SJSA1 (cell line): ENCODE measurements around the gene UFC1. TPM values are rescaled to one million over a fixed set of nuclear protein-coding genes. Genes with fewer than 3 reads are reported as not detected.

Experiments used
- DNase-seq, 2 experiments: peaks; one replicate each; pipeline ENCODE4 v3.0.0-alpha.2; 2015 to 2020; ENCODE audit warnings: low spot score in 2 of 2, low read depth in 1 of 2
- H3K27ac ChIP-seq: fragments of 250-450 bp; sonication (Bioruptor Pico); 2 replicates; pipeline ENCODE4 v1.5.1; 2020; ENCODE audit warnings: mild to moderate bottlenecking, moderate library complexity
- H3K27me3 ChIP-seq: fragments of 250-450 bp; sonication (Bioruptor Pico); replicated peaks from 2 replicates; pipeline ENCODE4 v1.5.1; 2020; ENCODE audit warnings: mild to moderate bottlenecking, moderate library complexity
- H3K36me3 ChIP-seq: fragments of 250-450 bp; sonication (Bioruptor Pico); 2 replicates; pipeline ENCODE4 v1.5.1; 2020; ENCODE audit warnings: mild to moderate bottlenecking
- H3K4me1 ChIP-seq: fragments of 250-450 bp; sonication (Bioruptor Pico); replicated peaks from 2 replicates; pipeline ENCODE4 v1.6.1; 2021; ENCODE audit warnings: mild to moderate bottlenecking
- H3K4me3 ChIP-seq: fragments of 250-450 bp; sonication (Bioruptor Pico); 2 replicates; pipeline ENCODE4 v1.5.1; 2020; ENCODE audit warnings: mild to moderate bottlenecking
- H3K9me3 ChIP-seq: fragments of 250-450 bp; sonication (Bioruptor Pico); replicated peaks from 2 replicates; pipeline ENCODE4 v1.5.1; 2020; ENCODE audit warnings: mild to moderate bottlenecking
- total RNA-seq: library from RNA; depleted of rRNA; stranded (reverse); fragments of >200 nt; shearing (Covaris generic); gene quantifications from 2 replicates; pipeline ENCODE4 v1.2.3, GENCODE V29; 2014

UFC1 gene
- total RNA-seq, 1 experiment from 2014 or later = 105 TPM

GRCh38 chr1:161158316-161159010 lies 4.7 kb downstream of the UFC1 start:
- H3K27ac ChIP-seq = peak overlapping the region; percentile 70

GRCh38 chr1:161159087-161159912 lies 5.5 kb downstream of the UFC1 start, which contains the start of gene USP21:
Gene USP21 (plus strand): TSS chr1:161159500. CDS start chr1:161160641, 1,141 bp downstream.
- peak within 1 kb of the TSS; percentile 70 for H3K27ac ChIP-seq

More at GRCh38 chr1:161158316-161159010, 4.7 kb downstream of the UFC1 start:
- peaks cover 66% of the 10 kb centered on the region for H3K36me3 ChIP-seq
- no peaks in the 10 kb centered on the region for H3K9me3 ChIP-seq
- DNase-seq = no peak
- H3K4me3 ChIP-seq = peak overlapping the region; percentile 67; the same call in 1 of the 2 replicates
- H3K4me1 ChIP-seq = peaks cover 23% of the 10 kb centered on the region
- no peaks in the 10 kb centered on the region for H3K27me3 ChIP-seq

GRCh38 chr1:161159913-161160243 lies 6.1 kb downstream of the UFC1 start:
- peak overlapping the region; percentile 67 for H3K4me3 ChIP-seq
- peaks cover 17% of the 10 kb centered on the region for H3K4me1 ChIP-seq
- peaks cover 74% of the 10 kb centered on the region for H3K36me3 ChIP-seq
- H3K27me3 ChIP-seq = no peaks in the 10 kb centered on the region
- peak overlapping the region; percentile 70 for H3K27ac ChIP-seq
- no peaks in the 10 kb centered on the region for H3K9me3 ChIP-seq
- no peak for DNase-seq

More at GRCh38 chr1:161159087-161159912, 5.5 kb downstream of the UFC1 start, which contains the start of gene USP21:
- Histone ChIP-seq H3K9me3 (no peaks in the 10 kb centered on the region), H3K4me1 (peaks cover 22% of the 10 kb centered on the region), H3K4me3 (peak within 1 kb of the TSS; percentile 67), H3K36me3 (peaks cover 69% of the 10 kb centered on the region), H3K27me3 (no peaks in the 10 kb centered on the region)
- peak; percentile 82 to 94 for DNase-seq

GRCh38 chr1:161160671-161161145 lies 6.9 kb downstream of the UFC1 start:
- Histone ChIP-seq H3K27ac (no peak overlapping the region), H3K9me3 (no peaks in the 10 kb centered on the region), H3K36me3 (peaks cover 69% of the 10 kb centered on the region), H3K4me3 (no peak overlapping the region), H3K27me3 (no peaks in the 10 kb centered on the region), H3K4me1 (peaks cover 23% of the 10 kb centered on the region)
- DNase-seq = no peak

GRCh38 chr1:161161652-161162051 lies 7.9 kb downstream of the UFC1 start:
- Histone ChIP-seq H3K36me3 (peaks cover 66% of the 10 kb centered on the region), H3K27me3 (no peaks in the 10 kb centered on the region), H3K4me1 (peaks cover 26% of the 10 kb centered on the region), H3K4me3 (no peak overlapping the region), H3K9me3 (no peaks in the 10 kb centered on the region), H3K27ac (no peak overlapping the region)
- DNase-seq = no peak

- Histone ChIP-seq H3K27me3 (no peaks in the 10 kb centered on the region), H3K4me1 (peaks cover 29% of the 10 kb centered on the region), H3K4me3 (no peak overlapping the region), H3K9me3 (no peaks in the 10 kb centered on the region), H3K36me3 (peaks cover 62% of the 10 kb centered on the region), H3K27ac (no peak overlapping the region)
- DNase-seq = no peak
These were observed 8.3 kb downstream of the UFC1 start for GRCh38 chr1:161162052-161162451.

- no peaks in the 10 kb centered on the region for H3K9me3 ChIP-seq
These were observed 9.0 kb downstream of the UFC1 start for GRCh38 chr1:161162806-161163205.

GRCh38 chr1:161163793-161164192 lies 10.0 kb downstream of the UFC1 start:
- H3K4me3 ChIP-seq = no peak overlapping the region
- H3K27me3 ChIP-seq = no peaks in the 10 kb centered on the region
- H3K36me3 ChIP-seq = peaks cover 44% of the 10 kb centered on the region
- no peak overlapping the region for H3K27ac ChIP-seq
- H3K4me1 ChIP-seq = peaks cover 28% of the 10 kb centered on the region
- H3K9me3 ChIP-seq = no peaks in the 10 kb centered on the region
- DNase-seq = no peak

More at GRCh38 chr1:161162806-161163205, 9.0 kb downstream of the UFC1 start:
- H3K4me1 ChIP-seq = peaks cover 31% of the 10 kb centered on the region
- H3K36me3 ChIP-seq = peaks cover 54% of the 10 kb centered on the region
- no peak overlapping the region for H3K27ac ChIP-seq
- no peak overlapping the region for H3K4me3 ChIP-seq
- no peak for DNase-seq
- H3K27me3 ChIP-seq = no peaks in the 10 kb centered on the region

- DNase-seq = no peak
- H3K4me1 ChIP-seq = peaks cover 20% of the 10 kb centered on the region
- H3K4me3 ChIP-seq = peak overlapping the region; percentile 54
- H3K9me3 ChIP-seq = no peaks in the 10 kb centered on the region
- peak overlapping the region; percentile 80 for H3K27ac ChIP-seq
- H3K27me3 ChIP-seq = no peaks in the 10 kb centered on the region
- H3K36me3 ChIP-seq = peaks cover 48% of the 10 kb centered on the region
These were observed 11.3 kb downstream of the UFC1 start for GRCh38 chr1:161164901-161165610.

GRCh38 chr1:161165742-161166668 lies 12.2 kb downstream of the UFC1 start, which contains the start of gene PPOX:
Gene PPOX (plus strand): TSS chr1:161166426. CDS start chr1:161166848, 422 bp downstream.
- Histone ChIP-seq H3K4me1 (peaks cover 15% of the 10 kb centered on the region), H3K9me3 (no peaks in the 10 kb centered on the region), H3K27ac (peak within 1 kb of the TSS; percentile 80), H3K27me3 (no peaks in the 10 kb centered on the region), H3K36me3 (peaks cover 46% of the 10 kb centered on the region), H3K4me3 (peak within 1 kb of the TSS; percentile 54)
- DNase-seq = peak; percentile 92 to 97

- no peak for DNase-seq
- peaks cover 15% of the 10 kb centered on the region for H3K4me1 ChIP-seq
- peak overlapping the region; percentile 54 for H3K4me3 ChIP-seq
- no peaks in the 10 kb centered on the region for H3K9me3 ChIP-seq
- peaks cover 52% of the 10 kb centered on the region for H3K36me3 ChIP-seq
- no peak overlapping the region for H3K27ac ChIP-seq
- no peaks in the 10 kb centered on the region for H3K27me3 ChIP-seq
These were observed 13.1 kb downstream of the UFC1 start for GRCh38 chr1:161166669-161167548.

- Histone ChIP-seq H3K36me3 (peaks cover 59% of the 10 kb centered on the region), H3K27me3 (no peaks in the 10 kb centered on the region), H3K27ac (no peak overlapping the region), H3K9me3 (no peaks in the 10 kb centered on the region), H3K4me1 (peaks cover 15% of the 10 kb centered on the region), H3K4me3 (no peak overlapping the region)
- no peak for DNase-seq
These were observed 15.1 kb downstream of the UFC1 start for GRCh38 chr1:161168906-161169305.
